ENCODE measurements around the gene SEC14L3. TPM values are rescaled to one million over a fixed set of nuclear protein-coding genes. Genes with fewer than 3 reads are reported as not detected.
A peak's percentile ranks its signal among the peaks of the same experiment; 100 is the strongest.

The SEC14L3 gene
- total RNA-seq, 2 experiments from 2014 or later = not detected

DNA sequence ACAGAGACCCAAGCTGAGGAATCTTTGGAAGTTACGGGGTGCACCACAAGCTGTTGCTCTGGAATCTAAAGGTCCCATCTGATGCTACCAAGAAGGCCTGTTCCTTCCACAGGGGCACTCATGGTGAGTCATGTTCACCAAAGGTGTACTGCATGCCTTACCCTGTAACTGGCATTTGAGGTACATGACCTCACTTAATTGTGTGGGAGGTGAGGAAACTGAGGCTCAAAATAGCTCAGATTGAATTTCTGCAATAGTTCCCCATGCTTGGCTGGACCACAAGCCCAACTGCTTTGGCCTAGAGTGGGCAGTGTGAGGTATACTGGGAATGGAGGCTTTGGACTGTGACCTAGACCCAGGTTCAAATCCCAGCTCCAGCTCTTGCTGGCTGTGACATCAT lies 38.0 kb downstream of the SEC14L3 start:
- POLR2A ChIA-PET = interaction anchor here (6.6 kb wide), 1 partner anchor 9 kb away, joined by 48 read pairs; the partner anchor contains the start of gene MTFP1

DNA sequence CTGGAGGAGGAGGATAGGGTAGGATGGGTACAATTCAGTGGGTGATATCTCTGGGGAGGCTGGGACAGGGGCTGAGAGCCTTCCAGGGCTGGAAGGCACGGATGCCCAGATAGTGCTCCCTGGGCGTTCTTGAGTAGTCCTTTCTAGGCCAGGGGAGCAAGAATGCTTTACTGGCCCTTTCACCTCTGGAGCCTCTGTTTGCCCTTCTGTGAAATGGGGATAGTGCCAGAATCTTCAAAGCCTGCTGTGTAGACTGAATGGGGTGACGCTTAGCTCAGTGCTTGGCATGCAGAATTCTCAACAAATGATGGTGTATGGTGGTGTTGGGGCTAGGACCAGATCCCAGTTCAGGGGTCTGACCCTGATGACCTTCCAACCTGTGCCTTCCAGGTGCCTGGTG lies 38.6 kb downstream of the SEC14L3 start:
- no peaks in the 10 kb centered on the region for H4K20me1 ChIP-seq (ENCODE audit: insufficient read depth, low read length)
- H3K9me2 ChIP-seq (ENCODE audit: insufficient read depth, low read length) = no peaks in the 10 kb centered on the region
- H3K79me2 ChIP-seq (ENCODE audit: insufficient read depth, low read depth, low read length) = no peaks in the 10 kb centered on the region
- TF ChIP-seq, protein P1, sequence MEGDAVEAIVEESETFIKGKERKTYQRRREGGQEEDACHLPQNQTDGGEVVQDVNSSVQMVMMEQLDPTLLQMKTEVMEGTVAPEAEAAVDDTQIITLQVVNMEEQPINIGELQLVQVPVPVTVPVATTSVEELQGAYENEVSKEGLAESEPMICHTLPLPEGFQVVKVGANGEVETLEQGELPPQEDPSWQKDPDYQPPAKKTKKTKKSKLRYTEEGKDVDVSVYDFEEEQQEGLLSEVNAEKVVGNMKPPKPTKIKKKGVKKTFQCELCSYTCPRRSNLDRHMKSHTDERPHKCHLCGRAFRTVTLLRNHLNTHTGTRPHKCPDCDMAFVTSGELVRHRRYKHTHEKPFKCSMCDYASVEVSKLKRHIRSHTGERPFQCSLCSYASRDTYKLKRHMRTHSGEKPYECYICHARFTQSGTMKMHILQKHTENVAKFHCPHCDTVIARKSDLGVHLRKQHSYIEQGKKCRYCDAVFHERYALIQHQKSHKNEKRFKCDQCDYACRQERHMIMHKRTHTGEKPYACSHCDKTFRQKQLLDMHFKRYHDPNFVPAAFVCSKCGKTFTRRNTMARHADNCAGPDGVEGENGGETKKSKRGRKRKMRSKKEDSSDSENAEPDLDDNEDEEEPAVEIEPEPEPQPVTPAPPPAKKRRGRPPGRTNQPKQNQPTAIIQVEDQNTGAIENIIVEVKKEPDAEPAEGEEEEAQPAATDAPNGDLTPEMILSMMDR (conservative IDR thresholded peaks at IDR 0.05; ENCODE audit: low read length) = no peak
- TF ChIP-seq EZH2phosphoT487 (IDR thresholded peaks at IDR 0.05; ENCODE audit: borderline replicate concordance, low read depth, low read length) = no peak
- H3K4me2 ChIP-seq (ENCODE audit: low read length) = no peak overlapping the region
- no peak overlapping the region for H3K27ac ChIP-seq (ENCODE audit: low read depth, low read length, poor library complexity, severe bottlenecking)
- no TSS peak for BruUV-seq (replicated peaks)
- ChIA-PET CTCF (ENCODE audit: unreplicated experiment) (interaction anchor here (1.3 kb wide), 1 partner anchor 9 kb away, joined by 5 read pairs; no protein-coding TSS in a partner anchor), POLR2A (interaction anchor here (0.6 to 6.6 kb wide), 2 partner anchors 9 to 25 kb away, joined by 3 to 48 read pairs; partner anchors contain the start of gene MTFP1)
- no peak for DNase-seq (ENCODE audit: low spot score)
- intact Hi-C loops (cut with micrococcal nuclease; ENCODE audit: unreplicated experiment) = no loop called here
- peaks cover 33% of the 10 kb centered on the region for H3K36me3 ChIP-seq (ENCODE audit: insufficient read depth, low read length)
- H2AFZ ChIP-seq (ENCODE audit: low read length) = no peak overlapping the region
- H3K9me3 ChIP-seq (ENCODE audit: low read length) = no peaks in the 10 kb centered on the region
- no peak overlapping the region for H3K4me3 ChIP-seq (ENCODE audit: low read depth, low read length, poor library complexity, severe bottlenecking)
- peaks cover 25% of the 10 kb centered on the region for H3K4me1 ChIP-seq (ENCODE audit: insufficient read depth, low read length, poor library complexity, severe bottlenecking)

More for the DNA sequence above, 38.0 kb downstream of the SEC14L3 start:
- TF ChIP-seq, protein P1 (conservative IDR thresholded peaks at IDR 0.05; ENCODE audit: low read length) = no peak
- TF ChIP-seq EZH2phosphoT487 (IDR thresholded peaks at IDR 0.05; ENCODE audit: borderline replicate concordance, low read depth, low read length) = no peak
- H3K4me3 ChIP-seq (ENCODE audit: low read depth, low read length, poor library complexity, severe bottlenecking) = no peak overlapping the region
- no peak for DNase-seq (ENCODE audit: low spot score)
- H3K27ac ChIP-seq (ENCODE audit: low read depth, low read length, poor library complexity, severe bottlenecking) = no peak overlapping the region
- no peaks in the 10 kb centered on the region for H3K9me2 ChIP-seq (ENCODE audit: insufficient read depth, low read length)
- no peak overlapping the region for H2AFZ ChIP-seq (ENCODE audit: low read length)
- peaks cover 28% of the 10 kb centered on the region for H3K36me3 ChIP-seq (ENCODE audit: insufficient read depth, low read length)
- 0 out of 2 replicates have a peak overlapping the region, but pooled peaks have one; percentile 78 for H3K4me2 ChIP-seq (ENCODE audit: low read length)
- intact Hi-C loops (cut with micrococcal nuclease; ENCODE audit: unreplicated experiment) = no loop called here
- H4K20me1 ChIP-seq (ENCODE audit: insufficient read depth, low read length) = no peaks in the 10 kb centered on the region
- H3K79me2 ChIP-seq (ENCODE audit: insufficient read depth, low read depth, low read length) = no peaks in the 10 kb centered on the region
- BruUV-seq (replicated peaks) = no TSS peak
- peaks cover 25% of the 10 kb centered on the region for H3K4me1 ChIP-seq (ENCODE audit: insufficient read depth, low read length, poor library complexity, severe bottlenecking)
- H3K9me3 ChIP-seq (ENCODE audit: low read length) = no peaks in the 10 kb centered on the region
- CTCF ChIA-PET (ENCODE audit: unreplicated experiment) = interaction anchor here (2.1 kb wide), 1 partner anchor 10 kb away, joined by 6 read pairs; no protein-coding TSS in a partner anchor

DNA sequence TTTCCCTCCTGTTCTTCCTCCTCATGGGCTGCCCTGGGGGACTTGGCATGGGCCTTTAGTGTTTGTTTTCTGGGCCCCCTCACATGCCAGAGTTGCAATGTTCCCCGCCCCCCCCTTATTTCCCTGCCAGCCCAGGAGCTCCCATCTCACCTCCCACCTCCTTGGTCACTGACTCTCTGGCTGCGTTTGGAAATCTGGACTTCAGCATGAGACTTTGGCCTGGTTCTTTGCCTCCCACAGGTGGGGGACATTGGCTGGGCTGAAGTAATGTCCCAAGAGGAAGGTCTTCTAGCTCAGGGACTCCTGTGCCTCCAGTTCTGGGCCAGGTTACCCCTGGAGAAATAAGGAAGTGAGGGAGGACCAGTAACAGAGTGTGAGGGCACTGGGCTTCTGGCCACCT lies 39.3 kb downstream of the SEC14L3 start:
- DNase-seq (ENCODE audit: low spot score) = no peak
- Histone ChIP-seq H3K79me2 (ENCODE audit: insufficient read depth, low read depth, low read length) (no peaks in the 10 kb centered on the region), H2AFZ (ENCODE audit: low read length) (no peak overlapping the region), H3K27ac (ENCODE audit: low read depth, low read length, poor library complexity, severe bottlenecking) (no peak overlapping the region), H3K9me3 (ENCODE audit: low read length) (no peaks in the 10 kb centered on the region), H3K9me2 (ENCODE audit: insufficient read depth, low read length) (no peaks in the 10 kb centered on the region), H3K4me2 (ENCODE audit: low read length) (no peak overlapping the region), H4K20me1 (ENCODE audit: insufficient read depth, low read length) (no peaks in the 10 kb centered on the region), H3K4me3 (ENCODE audit: low read depth, low read length, poor library complexity, severe bottlenecking) (no peak overlapping the region), H3K4me1 (ENCODE audit: insufficient read depth, low read length, poor library complexity, severe bottlenecking) (peaks cover 25% of the 10 kb centered on the region), H3K36me3 (ENCODE audit: insufficient read depth, low read length) (peaks cover 40% of the 10 kb centered on the region)
- ChIA-PET CTCF (ENCODE audit: unreplicated experiment) (interaction anchor here (0.6 to 1.3 kb wide), 2 partner anchors 9 to 130 kb away, joined by 3 to 5 read pairs; no protein-coding TSS in a partner anchor), POLR2A (interaction anchor here (6.6 kb wide), 1 partner anchor 8 kb away, joined by 48 read pairs; the partner anchor contains the start of gene MTFP1)
- BruUV-seq (replicated peaks) = no TSS peak
- TF ChIP-seq, protein P1 (conservative IDR thresholded peaks at IDR 0.05; ENCODE audit: low read length) = no peak
- TF ChIP-seq EZH2phosphoT487 (IDR thresholded peaks at IDR 0.05; ENCODE audit: borderline replicate concordance, low read depth, low read length) = no peak
- intact Hi-C loops (cut with micrococcal nuclease; ENCODE audit: unreplicated experiment) = no loop called here

Measured in OCI-LY7 (cell line).